K562 (cell line): ENCODE results near the gene LETM1. TPM values are rescaled to one million over a fixed set of nuclear protein-coding genes. Genes with fewer than 3 reads are reported as not detected.

ENCODE experiments used
- ATAC-seq: fragments of 200-7000 bp; cut with Tn5 transposase; 3 replicates; pipeline ENCODE4 v1.9.1; 2020; ENCODE audit warnings: moderate library complexity
- BruUV-seq: library from RNA; stranded (reverse); fragments of 400-500 nt; replicated peaks from 2 replicates; lab custom pipeline; 2021; lab: Mats Ljungman, UMichigan
- CTCF ChIA-PET: fragments of 300-600 bp; formaldehyde crosslinking; extraction: SDS; loops from one replicate; lab custom pipeline; 2021; ENCODE audit warnings: low intra/inter-chr PET ratio; lab: Yijun Ruan, JAX
- POLR2A ChIA-PET: fragments of 300-600, 350-650 bp; sonication (Branson Sonifier 250); formaldehyde crosslinking; extraction: SDS; loops from one replicate; lab custom pipeline; 2021; ENCODE audit warnings: antibody characterized with exemption, inconsistent platforms; lab: Yijun Ruan, JAX
- DNase-seq, 4 experiments: peaks; one replicate each; pipeline versions ENCODE4 v3.0.0 to v3.0.0-alpha.2; 2011 to 2018; ENCODE audit warnings: low spot score in 3 of 4, mixed read lengths in 3 of 4; ENCODE audit errors: extremely low read depth in 1 of 4
- FAIRE-seq: peaks from 2 replicates; lab custom pipeline; 2011; peaks lifted over from hg19 to GRCh38; lab: Jason Lieb, UNC
- H2AFZ ChIP-seq: 2 replicates; pipeline ENCODE4 v1.6.0; 2011; ENCODE audit warnings: low read depth, low read length, control low read depth, inconsistent platforms
- H3K27ac ChIP-seq: fragments of 200-600 bp; 3 replicates; pipeline ENCODE4 v1.8.0; 2011; ENCODE audit warnings: low read depth, mild to moderate bottlenecking, control low read depth, inconsistent platforms, low read length, moderate library complexity, mixed read lengths; ENCODE audit errors: extremely low read depth
- H3K27me3 ChIP-seq, 2 experiments: fragments of 300-600 bp in 1 of 2; 2 replicates in 1 of 2; 3 replicates in 1 of 2; pipeline versions ENCODE4 v1.6.0 to v1.8.0; 2011; ENCODE audit warnings: inconsistent platforms in 2 of 2, low read length in 2 of 2, mild to moderate bottlenecking in 1 of 2, mixed read lengths in 1 of 2, moderate library complexity in 1 of 2; ENCODE audit not compliant: control insufficient read depth in 2 of 2, insufficient read depth in 2 of 2
- H3K36me3 ChIP-seq: fragments of 300-600 bp; 3 replicates; pipeline ENCODE4 v1.8.0; 2011; ENCODE audit warnings: mild to moderate bottlenecking, low read length, inconsistent platforms; ENCODE audit not compliant: control insufficient read depth, insufficient read depth
- H3K4me1 ChIP-seq, 2 experiments: fragments of 200-600 bp in 1 of 2; replicated peaks in 1 of 2; 2 replicates in 1 of 2; 3 replicates in 1 of 2; pipeline versions ENCODE4 v1.5.1 to v1.8.0; 2011; ENCODE audit warnings: inconsistent platforms in 2 of 2, low read length in 2 of 2, mild to moderate bottlenecking in 1 of 2, mixed read lengths in 1 of 2, moderate library complexity in 1 of 2; ENCODE audit not compliant: control insufficient read depth in 2 of 2, insufficient read depth in 2 of 2
- H3K4me2 ChIP-seq: 2 replicates; pipeline ENCODE4 v1.6.1; 2011; ENCODE audit warnings: low read length, control low read depth, inconsistent platforms, mixed read lengths; ENCODE audit not compliant: insufficient read depth
- H3K4me3 ChIP-seq: fragments of 200-600 bp; sonication (generic), shearing (Covaris generic); 2 replicates; pipeline ENCODE4 v1.5.1; 2016; ENCODE audit warnings: control low read depth, inconsistent platforms
- H3K79me2 ChIP-seq: fragments of 200-600 bp; 3 replicates; pipeline ENCODE4 v1.8.0; 2011; ENCODE audit warnings: low read length, inconsistent platforms; ENCODE audit not compliant: control insufficient read depth, insufficient read depth
- H3K9ac ChIP-seq, 2 experiments: 2 replicates each; pipeline versions ENCODE4 v1.6.0 to v1.6.1; 2011; ENCODE audit warnings: low read depth in 2 of 2, low read length in 2 of 2, control low read depth in 1 of 2, inconsistent platforms in 1 of 2, mild to moderate bottlenecking in 1 of 2, mixed read lengths in 1 of 2; ENCODE audit not compliant: insufficient read depth in 1 of 2
- H3K9me1 ChIP-seq: one replicate; pipeline ENCODE4 v1.6.0; 2011; ENCODE audit warnings: inconsistent platforms, mild to moderate bottlenecking, low read length, moderate library complexity; ENCODE audit not compliant: control insufficient read depth, insufficient read depth
- H3K9me3 ChIP-seq: replicated peaks from 2 replicates; pipeline ENCODE4 v1.5.1; 2011; ENCODE audit warnings: low read depth, low read length, inconsistent platforms; ENCODE audit not compliant: control insufficient read depth, insufficient read depth
- H4K20me1 ChIP-seq: replicated peaks from 2 replicates; pipeline ENCODE4 v1.6.1; 2011; ENCODE audit warnings: low read length, inconsistent platforms, mixed read lengths; ENCODE audit not compliant: control insufficient read depth, insufficient read depth
- CEBPZ ChIP-seq: fragments of 150-350 bp; IDR thresholded peaks from 2 replicates; pipeline ENCODE4 v1.6.1; 2014; ENCODE audit warnings: low read depth, mild to moderate bottlenecking, low read length, borderline replicate concordance
- CREB3L1 ChIP-seq: fragments of 450-650 bp; IDR thresholded peaks from 2 replicates; pipeline ENCODE4 v1.6.1; 2014; ENCODE audit warnings: low read depth, mild to moderate bottlenecking, moderate library complexity, borderline replicate concordance
- DNMT1 ChIP-seq: fragments of 450-650 bp; IDR thresholded peaks from 2 replicates; pipeline ENCODE4 v1.6.1; 2016; ENCODE audit warnings: antibody characterized with exemption, mild to moderate bottlenecking
- WGBS: fragments of 100-300 bp; shearing (Covaris generic); methylation state at CpG from one replicate; pipeline ENCODE4 v1.1.6; 2016; ENCODE audit warnings: low coverage, mixed read lengths; ENCODE audit not compliant: insufficient coverage; ENCODE audit errors: missing lambda C conversion rate; 5-methylcytosine and 5-hydroxymethylcytosine counted together
- in situ Hi-C: fragments of 300-500 bp; cut with MboI; formaldehyde crosslinking; loops from 4 replicates; pipeline ENCODE4 v1.15.0; 2018; ENCODE audit warnings: inconsistent platforms, mixed read lengths
- intact Hi-C: fragments of 100-400 bp; cut with micrococcal nuclease; formaldehyde crosslinking; loops from 2 replicates; pipeline ENCODE4 v1.14.2; 2022
- polyA plus RNA-seq, 8 experiments: library from polyadenylated mRNA; depleted of rRNA in 4 of 8; stranded (reverse) in 5 of 8; unstranded in 3 of 8; fragments of >200 nt; fragmentation: Nextera tagmentation in 2 of 8; fragmentation: Illumina TruSeq in 1 of 8; extraction: Ambion mirVana in 2 of 8; extraction: Trizol in 1 of 8; gene quantifications; 2 replicates each; pipeline versions ENCODE4 v1.2.1 to v1.2.3, GENCODE V29; 2011 to 2014; ENCODE audit warnings: inconsistent platforms in 1 of 8, missing spikeins in 1 of 8
- total RNA-seq, 7 experiments: library from RNA; depleted of rRNA in 6 of 7; stranded (reverse); fragments of >200 nt in 6 of 7; fragmentation: Illumina TruSeq in 2 of 7; extraction: Trizol in 2 of 7; gene quantifications; 2 replicates each; pipeline versions ENCODE4 v1.2.1 to v1.2.3, GENCODE V29; 2011 to 2021; ENCODE audit warnings: low replicate concordance in 1 of 7

The LETM1 gene
- total and polyA plus RNA-seq, 9 of the 15 experiments (the other 6 are each of a cell fraction or from before 2014, with no cell fraction given) = 3.9 to 109 (median 35.0) TPM

- WGBS = 75% methylated on average over 17 of the region's 18 CpGs
These were observed 77.1 kb downstream of the LETM1 start for GRCh38 chr4:1778642-1779392.

More at GRCh38 chr4:1778642-1779392, 77.1 kb downstream of the LETM1 start:
- ChIA-PET CTCF (no interaction called here), POLR2A (interaction anchor here (2.2 kb wide), 1 partner anchor 16 kb away, joined by 6 read pairs; no protein-coding TSS in a partner anchor)
- H3K27ac ChIP-seq = no peak overlapping the region
- H4K20me1 ChIP-seq = no peaks in the 10 kb centered on the region
- DNase-seq (no peak), ATAC-seq (no peak), FAIRE-seq (no peak)
- H2AFZ ChIP-seq = no peak overlapping the region
- TF ChIP-seq DNMT1 = no peak
- no peak for TF ChIP-seq CREB3L1
- no peak for TF ChIP-seq CEBPZ
- H3K9me1 ChIP-seq = no peaks in the 10 kb centered on the region
- H3K9ac ChIP-seq = peak overlapping the region in 1 of 2 experiments; percentile 70; a peak in 2 of 4 replicates
- peaks cover under 1 to 81% of the 10 kb centered on the region in 2 experiments; a peak in 4 of 5 replicates for H3K4me1 ChIP-seq
- BruUV-seq = no TSS peak
- no peaks in the 10 kb centered on the region for H3K27me3 ChIP-seq
- no peak overlapping the region for H3K4me2 ChIP-seq
- H3K9me3 ChIP-seq = no peaks in the 10 kb centered on the region
- H3K4me3 ChIP-seq = no peak overlapping the region
- no peaks in the 10 kb centered on the region for H3K36me3 ChIP-seq
- no peaks in the 10 kb centered on the region for H3K79me2 ChIP-seq
- intact Hi-C loops (no loop called here), in situ Hi-C loops (no loop called here)
